ENCODE data around the gene ATP1A3.
"Not testable (repeated sequence)": the region's sequence is repeated elsewhere in the genome, so short reads cannot be mapped to it uniquely, and the experiment has no call there.

Gene ATP1A3

DNA sequence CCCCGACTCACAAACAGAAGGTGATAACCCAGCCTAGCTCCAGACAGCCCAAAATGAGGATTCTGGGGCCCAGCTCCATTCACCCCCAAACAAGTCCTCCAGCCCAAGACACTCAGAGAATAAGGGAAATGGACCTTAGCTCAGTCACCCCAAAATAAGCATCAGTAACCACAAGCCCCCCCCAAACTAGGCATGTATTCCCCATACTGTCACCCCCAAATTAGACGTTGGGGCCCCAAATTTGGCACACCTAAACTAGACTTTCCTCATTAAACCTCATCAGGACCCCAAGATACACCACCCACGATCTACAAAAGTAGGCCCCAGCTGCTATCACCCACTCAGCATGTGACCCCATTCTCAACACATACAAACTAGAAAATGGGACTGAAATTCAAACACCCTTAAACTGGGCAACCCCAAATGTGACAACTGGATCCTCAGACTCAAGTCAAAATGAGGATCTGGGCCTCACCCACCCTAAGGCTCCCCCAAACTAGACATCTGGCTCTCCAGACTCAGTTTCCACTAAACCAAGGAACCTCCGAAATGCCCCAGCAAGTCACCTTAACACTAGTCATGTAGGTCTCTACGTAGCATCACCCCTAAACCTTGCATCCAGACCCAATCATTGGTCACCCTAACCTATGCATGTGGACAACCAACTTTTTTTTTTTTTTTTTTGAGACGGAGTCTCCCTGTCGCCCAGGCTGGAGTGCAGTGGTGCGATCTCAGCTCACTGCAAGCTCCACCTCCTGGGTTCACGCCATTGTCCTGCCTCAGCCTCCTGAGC, 52.4 kb downstream of the ATP1A3 start:
- no peak for DNase-seq

GRCh38 chr19:41940731-41941409, 53.2 kb downstream of the ATP1A3 start:
- no peak for DNase-seq

GRCh38 chr19:41939861-41940730, 53.9 kb downstream of the ATP1A3 start:
- DNase-seq = peak; percentile 82

- not testable (repeated sequence) for DNase-seq
These were observed 54.8 kb downstream of the ATP1A3 start for GRCh38 chr19:41939209-41939608.

- DNase-seq = no peak
These were observed 56.2 kb downstream of the ATP1A3 start for GRCh38 chr19:41937525-41938468.

DNA sequence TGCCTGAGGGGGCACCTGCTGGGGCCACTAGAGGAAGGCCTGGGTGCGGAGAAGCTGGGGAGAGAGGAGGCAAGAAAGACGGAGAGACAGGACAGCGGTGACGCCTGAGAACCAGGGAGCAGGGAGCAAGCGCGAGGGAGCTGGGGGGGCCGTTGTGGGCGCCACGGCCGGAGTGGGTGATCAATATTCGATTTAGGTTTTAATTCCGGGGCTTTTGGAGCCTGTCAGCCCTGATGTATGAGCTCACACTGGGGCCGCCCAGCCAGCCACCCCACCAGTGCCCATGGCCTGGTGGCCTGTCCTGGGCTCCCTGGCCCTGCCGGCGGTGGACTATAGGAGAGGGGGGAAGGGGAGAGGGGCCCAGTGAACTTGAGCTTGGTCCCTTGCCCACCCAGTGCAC, 57.1 kb downstream of the ATP1A3 start:
- DNase-seq = no peak

DNA sequence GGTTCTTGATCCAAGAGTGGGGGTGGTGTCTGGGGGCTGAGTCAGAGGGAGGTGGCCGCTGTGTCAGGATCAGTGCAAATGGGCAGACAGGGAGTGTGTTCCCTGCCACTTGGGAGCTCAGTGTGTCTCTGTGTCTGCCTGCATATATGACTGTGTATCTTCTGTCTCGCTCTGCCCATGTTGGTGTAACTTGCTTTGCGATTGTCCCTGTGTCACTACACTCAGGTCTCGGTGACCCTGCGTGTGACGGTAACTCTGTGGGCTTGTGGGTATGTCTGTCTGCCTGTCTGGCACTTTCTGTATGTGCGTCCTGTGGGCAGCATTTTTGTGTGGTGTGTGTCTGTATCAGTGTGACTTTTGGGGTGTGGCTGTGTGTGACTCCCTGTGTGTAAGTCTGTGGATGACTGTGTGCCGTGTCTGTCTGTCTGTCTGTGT, 57.6 kb downstream of the ATP1A3 start:
- no peak for DNase-seq

DNA sequence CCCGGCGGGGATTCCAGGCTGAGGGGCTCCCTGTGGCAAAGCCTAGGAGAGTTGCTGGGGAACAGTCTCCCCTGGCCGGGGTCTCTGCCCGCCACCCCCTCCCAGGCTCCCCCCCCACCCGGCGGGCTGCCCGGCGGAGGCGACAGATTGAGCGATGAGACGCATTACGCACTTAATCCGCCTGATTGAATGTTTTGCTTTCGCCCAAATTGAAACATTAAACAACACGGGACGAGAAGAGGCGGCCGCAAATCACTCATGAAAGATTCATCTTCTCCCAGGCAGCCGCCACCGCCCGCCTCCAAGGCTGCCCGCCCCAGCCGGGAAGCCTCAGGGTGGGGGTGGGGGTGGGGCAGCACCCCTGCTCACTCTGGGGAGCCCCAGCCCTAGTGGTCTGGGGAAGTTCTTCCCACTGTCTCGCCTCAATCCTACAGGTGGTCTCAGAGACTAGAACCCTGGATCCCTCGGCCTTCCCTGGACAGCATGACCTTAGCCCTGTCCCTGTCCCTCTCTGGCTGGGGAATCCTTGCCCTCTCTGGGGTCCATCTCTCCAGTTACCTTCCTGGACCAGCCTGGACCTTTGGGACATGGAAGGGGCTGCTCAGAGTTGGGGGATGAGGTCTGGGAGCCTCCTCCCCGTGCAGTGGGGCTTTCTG, 58.1 kb downstream of the ATP1A3 start:
- no peak for DNase-seq

GRCh38 chr19:41934849-41935374, 59.1 kb downstream of the ATP1A3 start:
- DNase-seq = peak; percentile 78

- no peak for DNase-seq
These were observed 60.2 kb downstream of the ATP1A3 start for GRCh38 chr19:41933693-41934426.

DNA sequence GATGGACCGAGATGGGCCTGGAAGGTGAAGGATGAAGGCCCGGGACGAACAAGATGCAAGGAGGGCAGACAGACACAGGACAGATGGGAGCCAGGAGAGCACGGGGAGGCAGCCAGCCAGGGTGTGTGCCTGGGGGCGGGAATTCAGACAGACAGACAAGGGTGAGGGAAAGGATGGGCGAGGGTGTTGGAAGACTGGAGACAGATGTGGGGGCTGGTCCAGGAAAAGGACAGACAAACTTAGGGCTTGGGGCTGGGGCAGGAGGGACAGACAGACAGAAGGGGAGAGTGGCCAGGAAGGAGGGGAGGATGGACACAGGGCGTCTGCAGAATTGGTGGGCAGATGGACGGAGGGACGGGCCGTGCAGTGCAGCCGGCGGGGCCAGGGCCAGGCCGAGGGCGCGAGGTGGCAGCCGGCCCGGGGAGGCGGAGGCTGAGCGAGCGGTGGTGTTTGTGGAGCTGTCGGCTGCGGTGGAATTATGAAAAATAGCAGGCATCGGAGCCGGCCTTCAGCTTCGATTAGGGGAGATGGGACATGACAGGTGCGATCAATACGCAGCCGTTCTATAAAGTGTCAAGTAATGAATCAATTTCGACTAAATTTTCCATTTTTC, 61.2 kb downstream of the ATP1A3 start:
- DNase-seq = no peak

DNA sequence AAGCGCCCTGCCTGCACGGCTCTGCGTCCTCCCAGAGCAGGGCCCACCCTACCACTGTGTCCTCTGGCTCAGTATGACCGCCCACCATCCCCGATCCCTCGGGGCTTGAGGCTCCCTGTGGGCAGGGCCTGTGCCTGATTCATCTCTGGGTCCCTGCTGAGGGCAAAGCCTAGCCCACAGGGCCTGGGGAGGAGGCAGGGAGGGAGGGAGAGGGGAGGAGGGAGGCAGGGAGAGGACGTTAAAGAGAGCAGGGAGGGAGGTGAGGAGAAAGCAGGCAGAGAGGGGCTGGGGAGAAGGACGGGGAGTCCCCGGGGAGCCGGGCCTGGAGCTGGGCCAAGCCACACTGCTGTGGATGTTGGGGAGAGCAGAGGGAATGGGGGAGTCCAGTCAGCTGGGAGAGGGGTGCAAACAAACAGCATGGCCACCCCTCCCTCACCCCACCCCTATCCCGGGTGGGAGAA, 61.7 kb downstream of the ATP1A3 start:
- DNase-seq = no peak

GRCh38 chr19:41930926-41931592, 63.0 kb downstream of the ATP1A3 start:
- DNase-seq = no peak

DNA sequence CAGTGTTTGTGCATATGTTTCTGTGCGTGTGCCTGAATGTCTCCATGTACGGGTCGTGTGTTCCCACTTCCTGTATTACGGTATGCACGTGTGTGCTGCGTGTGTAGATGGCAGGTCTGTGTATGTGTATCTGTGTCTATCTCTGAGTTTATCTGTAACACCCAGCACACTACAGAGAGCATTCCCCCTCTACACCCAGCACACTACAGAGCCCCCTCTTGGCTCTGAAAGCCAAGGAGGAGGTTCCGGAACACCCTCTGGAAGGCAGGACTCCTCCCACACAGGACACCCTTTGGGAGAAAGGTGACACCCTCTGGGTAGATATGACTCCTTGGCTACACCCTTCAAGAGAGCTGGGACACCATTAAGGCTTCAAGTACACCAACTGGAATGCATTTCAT, 63.7 kb downstream of the ATP1A3 start:
- DNase-seq = no peak

DNA sequence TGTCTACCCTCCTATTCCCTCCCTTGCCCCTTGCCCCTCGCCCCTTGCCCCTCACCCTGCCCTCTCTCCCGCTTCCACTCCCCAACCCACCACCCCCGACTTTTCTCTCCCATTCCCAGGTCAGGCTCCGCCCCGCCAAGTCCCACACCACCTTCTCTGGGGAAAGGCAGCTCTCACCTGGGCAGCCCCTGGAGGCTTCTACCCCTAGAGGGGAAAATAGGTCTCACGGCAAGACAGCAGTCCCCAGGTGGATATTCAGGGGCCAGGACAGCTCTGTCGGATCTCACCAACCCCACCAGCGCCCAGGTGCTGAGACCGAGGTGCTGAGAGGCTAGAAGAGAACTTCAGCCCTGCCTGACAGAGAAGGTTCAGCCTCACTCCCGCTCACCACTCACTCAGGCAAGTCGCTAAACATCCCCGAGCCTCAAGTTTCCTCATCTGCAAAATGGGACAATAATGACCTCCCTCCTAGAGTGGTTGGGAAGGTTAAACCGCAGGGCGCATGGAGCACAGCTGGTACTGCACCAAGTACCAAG, 64.4 kb downstream of the ATP1A3 start:
- DNase-seq = no peak

- DNase-seq = no peak
These were observed 65.1 kb downstream of the ATP1A3 start for GRCh38 chr19:41928754-41929535.

DNA sequence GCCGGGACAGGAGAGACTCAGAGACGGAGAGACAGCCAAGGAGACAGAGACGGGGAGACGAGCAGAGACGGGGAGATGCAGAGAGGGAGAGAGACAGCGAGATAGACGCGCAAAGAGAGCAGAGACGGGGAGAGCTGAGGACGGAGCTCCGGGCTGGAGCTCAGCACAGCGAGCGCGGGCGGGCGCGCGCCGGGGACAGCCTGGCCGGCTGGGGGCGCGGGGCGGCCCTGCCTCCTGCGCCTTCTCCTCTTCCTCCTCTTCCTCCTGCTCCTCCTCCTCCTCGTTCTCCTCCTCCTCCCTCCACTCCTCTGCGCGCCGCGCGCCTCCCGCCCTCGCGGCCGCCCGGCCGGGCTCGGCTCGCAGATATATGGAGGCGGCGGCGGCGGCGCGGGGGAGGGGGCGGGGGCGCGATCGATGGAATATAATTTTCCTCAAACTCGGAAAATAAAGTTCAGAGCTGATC, 65.8 kb downstream of the ATP1A3 start, which contains the start of gene ERFL:
Gene ERFL, minus strand, starts transcription at position 229 of the 463 bp plus-strand sequence. CDS start 15,530 bp downstream, outside the sequence.
- no peak for DNase-seq
